Right lobe of liver (tissue), 4 donors: ENCODE measurements around the gene SPAG5.

ENCODE experiments used
- POLR2A ChIP-seq: fragments of 450-650 bp; IDR thresholded peaks from one replicate; pipeline ENCODE4 v1.6.1; 2017; ENCODE audit warnings: antibody characterized with exemption, mild to moderate bottlenecking
- TF ChIP-seq, protein P1 (sequence below), 4 donors: fragments of 200-600 bp in 3 of 4; fragments of 450-650 bp in 1 of 4; IDR thresholded peaks; one replicate each; pipeline versions ENCODE4 v1.5.1 to v1.8.0; 2016 to 2022; ENCODE audit warnings: antibody characterized with exemption in 4 of 4, mild to moderate bottlenecking in 2 of 4
- donor health status: DM: no; HTN: no; CAD: no.
- donor health status: DM: no; HTN: no; CAD: no.
- donor health status: DM: no; HTN: yes; CAD: no.

- TF ChIP-seq, protein P1, sequence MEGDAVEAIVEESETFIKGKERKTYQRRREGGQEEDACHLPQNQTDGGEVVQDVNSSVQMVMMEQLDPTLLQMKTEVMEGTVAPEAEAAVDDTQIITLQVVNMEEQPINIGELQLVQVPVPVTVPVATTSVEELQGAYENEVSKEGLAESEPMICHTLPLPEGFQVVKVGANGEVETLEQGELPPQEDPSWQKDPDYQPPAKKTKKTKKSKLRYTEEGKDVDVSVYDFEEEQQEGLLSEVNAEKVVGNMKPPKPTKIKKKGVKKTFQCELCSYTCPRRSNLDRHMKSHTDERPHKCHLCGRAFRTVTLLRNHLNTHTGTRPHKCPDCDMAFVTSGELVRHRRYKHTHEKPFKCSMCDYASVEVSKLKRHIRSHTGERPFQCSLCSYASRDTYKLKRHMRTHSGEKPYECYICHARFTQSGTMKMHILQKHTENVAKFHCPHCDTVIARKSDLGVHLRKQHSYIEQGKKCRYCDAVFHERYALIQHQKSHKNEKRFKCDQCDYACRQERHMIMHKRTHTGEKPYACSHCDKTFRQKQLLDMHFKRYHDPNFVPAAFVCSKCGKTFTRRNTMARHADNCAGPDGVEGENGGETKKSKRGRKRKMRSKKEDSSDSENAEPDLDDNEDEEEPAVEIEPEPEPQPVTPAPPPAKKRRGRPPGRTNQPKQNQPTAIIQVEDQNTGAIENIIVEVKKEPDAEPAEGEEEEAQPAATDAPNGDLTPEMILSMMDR (IDR thresholded peaks at IDR 0.05) = no peak
- TF ChIP-seq POLR2A = peak; percentile 75
Observed at GRCh38 chr17:28571361-28572122, 27.3 kb downstream of the SPAG5 start, which contains the start of gene PIGS.
